CD4-positive, alpha-beta T cell (primary cell): ENCODE data around the gene CDK15. TPM values are rescaled to one million over a fixed set of nuclear protein-coding genes. Genes with fewer than 3 reads are reported as not detected.

Experiments used
- ATAC-seq: fragments of 200-7000 bp; cut with Tn5 transposase; one replicate; pipeline ENCODE4 v1.10.0; 2022; ENCODE audit warnings: mild to moderate bottlenecking; ENCODE audit not compliant: poor library complexity
- CTCF ChIA-PET: fragments of 350-600 bp; sonication (Branson Sonifier 250); formaldehyde crosslinking; loops from one replicate; lab custom pipeline; 2021; ENCODE audit warnings: antibody characterized with exemption, inconsistent platforms; lab: Charles Lee
- POLR2A ChIA-PET: fragments of 350-600 bp; sonication (Branson Sonifier 250); formaldehyde crosslinking; loops from one replicate; lab custom pipeline; 2021; ENCODE audit warnings: antibody characterized with exemption, inconsistent platforms; lab: Charles Lee
- DNase-seq, 14 experiments: peaks; one replicate each; pipeline ENCODE4 v3.0.0-alpha.2; 2013 to 2020; ENCODE audit warnings: mixed read lengths in 2 of 14
- H3K27ac ChIP-seq, 2 donors: one replicate each; pipeline versions ENCODE4 v1.5.1 to v1.7.0; 2013; ENCODE audit warnings: low read length in 2 of 2, low read depth in 1 of 2, mild to moderate bottlenecking in 1 of 2
- H3K27me3 ChIP-seq, 2 experiments: 1 replicate in 1 of 2; 2 replicates in 1 of 2; pipeline versions ENCODE4 v1.6.1 to v1.7.0; 2013; ENCODE audit warnings: low read length in 2 of 2, control low read depth in 1 of 2, mild to moderate bottlenecking in 1 of 2, moderate library complexity in 1 of 2; ENCODE audit not compliant: insufficient read depth in 2 of 2, control insufficient read depth in 1 of 2
- H3K36me3 ChIP-seq: one replicate; pipeline ENCODE4 v1.6.1; 2013; ENCODE audit warnings: low read length, control low read depth; ENCODE audit not compliant: insufficient read depth
- H3K4me1 ChIP-seq: one replicate; pipeline ENCODE4 v1.6.1; 2013; ENCODE audit warnings: low read length, control low read depth; ENCODE audit not compliant: insufficient read depth
- H3K4me3 ChIP-seq: one replicate; pipeline ENCODE4 v1.5.1; 2013; ENCODE audit warnings: mild to moderate bottlenecking, low read length, moderate library complexity
- H3K9me3 ChIP-seq, 2 experiments: 1 replicate in 1 of 2; 2 replicates in 1 of 2; pipeline versions ENCODE4 v1.6.1 to v1.7.0; 2013; ENCODE audit warnings: low read length in 2 of 2, mild to moderate bottlenecking in 2 of 2, control low read depth in 1 of 2, moderate library complexity in 1 of 2; ENCODE audit not compliant: control insufficient read depth in 1 of 2, insufficient read depth in 1 of 2
- H3K27ac Mint-ChIP-seq: one replicate; pipeline ENCODE4 v1.8.0; 2020; ENCODE audit warnings: mixed read lengths
- H3K27me3 Mint-ChIP-seq: one replicate; pipeline ENCODE4 v1.8.0; 2021; ENCODE audit warnings: mixed read lengths
- H3K36me3 Mint-ChIP-seq: one replicate; pipeline ENCODE4 v1.8.0; 2021; ENCODE audit warnings: low read depth, mixed read lengths
- H3K4me1 Mint-ChIP-seq: one replicate; pipeline ENCODE4 v1.8.0; 2021; ENCODE audit warnings: low read depth, mixed read lengths
- H3K4me3 Mint-ChIP-seq: one replicate; pipeline ENCODE4 v1.8.0; 2020; ENCODE audit warnings: mild to moderate bottlenecking, mixed read lengths
- H3K9me3 Mint-ChIP-seq: one replicate; pipeline ENCODE4 v1.8.0; 2020; ENCODE audit warnings: mixed read lengths
- intact Hi-C, 2 experiments: fragments of 100-400 bp; cut with DNase I in 1 of 2; cut with micrococcal nuclease in 1 of 2; formaldehyde crosslinking; loops; one replicate each; pipeline versions ENCODE4 v1.15.1 to v1.9.0; 2023 to 2025; cut with DNase I, micrococcal nuclease
- total RNA-seq, 174 experiments: library from RNA in 2 of 174; stranded (reverse) in 2 of 174; gene quantifications; one replicate each; pipeline ENCODE4 v1.2.3 and lab custom pipeline; 2021 to 2026
- TF ChIP-seq, protein P1 (sequence below): fragments of 200-600 bp; IDR thresholded peaks from one replicate; pipeline ENCODE4 v1.8.0; 2022; ENCODE audit warnings: antibody characterized with exemption, mild to moderate bottlenecking

Gene CDK15
- total RNA-seq, 2 experiments from 2014 or later, result not detected

DNA sequence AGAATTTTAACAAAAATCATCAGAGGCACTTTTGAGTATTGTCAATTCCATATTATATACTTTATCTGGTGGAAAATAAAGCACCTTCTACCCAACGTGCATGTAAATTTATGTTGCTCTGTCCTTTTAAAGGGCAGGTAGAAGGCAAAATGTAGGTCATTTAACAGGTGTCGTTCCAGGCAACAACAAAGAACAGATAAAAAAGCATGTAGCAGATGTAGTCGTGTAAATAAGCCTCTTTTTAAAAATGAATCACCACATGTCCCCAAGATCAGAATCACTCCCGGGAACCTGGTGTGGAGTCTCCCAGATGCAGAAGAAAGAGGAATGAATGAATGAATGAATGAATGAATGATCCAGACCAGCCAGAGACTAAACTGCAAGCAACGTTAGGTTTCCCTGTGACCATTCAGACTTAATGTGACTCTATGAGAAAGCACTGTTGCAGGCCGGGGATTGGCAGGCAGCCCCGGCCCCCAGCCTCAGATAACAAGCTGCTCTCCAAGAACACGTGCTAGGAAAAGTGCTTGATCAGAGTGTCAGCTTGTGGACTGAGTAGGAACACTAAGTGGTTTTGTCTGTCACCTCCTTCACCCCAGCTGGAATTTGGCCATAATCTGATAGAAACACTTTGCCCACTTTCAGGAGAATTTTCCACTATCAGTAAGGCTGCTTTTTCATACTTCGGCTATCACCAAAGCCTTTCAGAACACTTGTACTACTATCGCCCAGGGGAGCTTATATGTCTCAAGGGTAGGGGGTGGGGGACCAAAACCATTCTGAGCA lies 100.6 kb downstream of the CDK15 start:
- CTCF ChIA-PET, result no interaction called here
- H3K27ac ChIP-seq, result no peak overlapping the region

DNA sequence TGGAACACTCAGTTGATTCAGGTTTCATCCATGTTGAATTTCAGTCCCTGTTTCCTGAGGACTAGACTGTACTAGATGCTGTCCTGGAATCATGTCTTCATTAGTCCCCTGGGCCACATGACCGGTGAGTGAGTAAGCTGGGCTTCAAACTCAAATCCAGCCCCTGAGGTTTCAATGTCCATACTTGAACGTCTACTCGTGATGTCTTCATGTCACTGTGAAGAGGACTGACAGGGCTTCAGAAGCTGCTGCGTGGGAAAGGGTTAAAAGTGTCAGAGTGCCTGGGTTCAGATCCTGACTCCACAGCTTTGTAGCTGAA lies 101.2 kb downstream of the CDK15 start:
- no peaks in the 10 kb centered on the region for H3K9me3 Mint-ChIP-seq
- POLR2A ChIA-PET, result no interaction called here

More for the DNA sequence above, 100.6 kb downstream of the CDK15 start:
- H3K4me1 ChIP-seq, result peaks cover 9% of the 10 kb centered on the region
- peaks cover 13% of the 10 kb centered on the region for H3K27me3 Mint-ChIP-seq
- H3K27ac Mint-ChIP-seq, result no peak overlapping the region
- no peak overlapping the region for H3K4me3 ChIP-seq
- no peak overlapping the region for H3K4me3 Mint-ChIP-seq
- no peaks in the 10 kb centered on the region for H3K36me3 Mint-ChIP-seq
- ATAC-seq, result no peak
- no peaks in the 10 kb centered on the region for H3K9me3 Mint-ChIP-seq
- no peak for DNase-seq
- peaks cover 0 to 5% of the 10 kb centered on the region in 2 experiments for H3K27me3 ChIP-seq
- POLR2A ChIA-PET, result no interaction called here
- TF ChIP-seq, protein P1, sequence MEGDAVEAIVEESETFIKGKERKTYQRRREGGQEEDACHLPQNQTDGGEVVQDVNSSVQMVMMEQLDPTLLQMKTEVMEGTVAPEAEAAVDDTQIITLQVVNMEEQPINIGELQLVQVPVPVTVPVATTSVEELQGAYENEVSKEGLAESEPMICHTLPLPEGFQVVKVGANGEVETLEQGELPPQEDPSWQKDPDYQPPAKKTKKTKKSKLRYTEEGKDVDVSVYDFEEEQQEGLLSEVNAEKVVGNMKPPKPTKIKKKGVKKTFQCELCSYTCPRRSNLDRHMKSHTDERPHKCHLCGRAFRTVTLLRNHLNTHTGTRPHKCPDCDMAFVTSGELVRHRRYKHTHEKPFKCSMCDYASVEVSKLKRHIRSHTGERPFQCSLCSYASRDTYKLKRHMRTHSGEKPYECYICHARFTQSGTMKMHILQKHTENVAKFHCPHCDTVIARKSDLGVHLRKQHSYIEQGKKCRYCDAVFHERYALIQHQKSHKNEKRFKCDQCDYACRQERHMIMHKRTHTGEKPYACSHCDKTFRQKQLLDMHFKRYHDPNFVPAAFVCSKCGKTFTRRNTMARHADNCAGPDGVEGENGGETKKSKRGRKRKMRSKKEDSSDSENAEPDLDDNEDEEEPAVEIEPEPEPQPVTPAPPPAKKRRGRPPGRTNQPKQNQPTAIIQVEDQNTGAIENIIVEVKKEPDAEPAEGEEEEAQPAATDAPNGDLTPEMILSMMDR, result no peak
- no peaks in the 10 kb centered on the region for H3K9me3 ChIP-seq
- H3K36me3 ChIP-seq, result no peaks in the 10 kb centered on the region
- intact Hi-C loops, result no loop called here
- peaks cover 12% of the 10 kb centered on the region for H3K4me1 Mint-ChIP-seq

DNA sequence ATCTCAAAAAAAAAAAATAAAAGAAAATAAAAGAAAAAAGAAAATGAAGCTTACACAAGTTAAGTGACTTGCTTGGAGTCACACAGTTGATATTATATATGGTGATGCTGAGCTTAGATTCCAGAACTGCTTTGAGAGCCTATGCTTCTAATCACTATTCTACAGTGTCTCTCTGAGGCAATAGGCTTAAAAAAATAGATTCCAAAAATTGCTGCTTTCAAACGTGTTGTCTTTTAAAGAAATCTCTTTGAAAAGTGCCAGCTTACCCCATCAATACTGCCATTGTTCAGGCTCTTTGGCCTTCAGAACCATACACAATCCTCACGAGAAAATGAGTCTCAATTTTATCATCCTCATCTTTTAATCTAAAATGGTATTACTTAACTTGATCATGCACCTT lies 102.6 kb downstream of the CDK15 start:
- H3K27me3 Mint-ChIP-seq, result peaks cover 9% of the 10 kb centered on the region
- H3K4me1 Mint-ChIP-seq, result peaks cover 12% of the 10 kb centered on the region
- ATAC-seq (no peak), DNase-seq (no peak)
- Histone ChIP-seq H3K9me3 (no peaks in the 10 kb centered on the region), H3K27ac (no peak overlapping the region), H3K27me3 (peaks cover 0 to 5% of the 10 kb centered on the region in 2 experiments), H3K4me3 (no peak overlapping the region), H3K36me3 (no peaks in the 10 kb centered on the region), H3K4me1 (peaks cover 9% of the 10 kb centered on the region)
- ChIA-PET CTCF (no interaction called here), POLR2A (interaction anchor here (0.6 kb wide), 1 partner anchor 17 kb away, joined by 3 read pairs; no protein-coding TSS in a partner anchor)
- intact Hi-C loops, result no loop called here
- no peak overlapping the region for H3K4me3 Mint-ChIP-seq
- H3K9me3 Mint-ChIP-seq, result no peaks in the 10 kb centered on the region
- TF ChIP-seq, protein P1, result no peak
- no peak overlapping the region for H3K27ac Mint-ChIP-seq
- no peaks in the 10 kb centered on the region for H3K36me3 Mint-ChIP-seq

More for the DNA sequence above, 101.2 kb downstream of the CDK15 start:
- Mint-ChIP-seq H3K27me3 (peaks cover 13% of the 10 kb centered on the region), H3K36me3 (no peaks in the 10 kb centered on the region), H3K27ac (no peak overlapping the region), H3K4me1 (peaks cover 12% of the 10 kb centered on the region), H3K4me3 (no peak overlapping the region)
- intact Hi-C loops, result no loop called here
- Histone ChIP-seq H3K27me3 (peaks cover 0 to 5% of the 10 kb centered on the region in 2 experiments), H3K4me1 (peaks cover 9% of the 10 kb centered on the region), H3K36me3 (no peaks in the 10 kb centered on the region), H3K27ac (no peak overlapping the region), H3K4me3 (no peak overlapping the region), H3K9me3 (no peaks in the 10 kb centered on the region)
- DNase-seq (no peak), ATAC-seq (no peak)
- TF ChIP-seq, protein P1, result no peak
- CTCF ChIA-PET, result no interaction called here
